GM21447 (cell line): ENCODE results near the gene PABPN1L.
"Not testable (repeated sequence)": the region's sequence is repeated elsewhere in the genome, so short reads cannot be mapped to it uniquely, and the experiment has no call there.

ENCODE experiments used
- ATAC-seq: cut with Tn5 transposase; IDR thresholded peaks from one replicate; pipeline ENCODE4 v1.9.1; 2021; ENCODE audit not compliant: unreplicated experiment

The PABPN1L gene

GRCh38 chr16:88901718-88902337 is 35.4 kb upstream of the PABPN1L start:
- no peak for ATAC-seq

GRCh38 chr16:88900662-88901052 is 34.2 kb upstream of the PABPN1L start:
- no peak for ATAC-seq

GRCh38 chr16:88899901-88900661 is 33.6 kb upstream of the PABPN1L start:
- ATAC-seq = no peak

- no peak for ATAC-seq
These were observed 31.4 kb upstream of the PABPN1L start for GRCh38 chr16:88897696-88898425.

- no peak for ATAC-seq
These were observed 30.0 kb upstream of the PABPN1L start for GRCh38 chr16:88896238-88897070.

- ATAC-seq = no peak
These were observed 28.9 kb upstream of the PABPN1L start for GRCh38 chr16:88895335-88895734.

GRCh38 chr16:88894681-88895300 is 28.3 kb upstream of the PABPN1L start:
- no peak for ATAC-seq

GRCh38 chr16:88894266-88894665 is 27.8 kb upstream of the PABPN1L start:
- ATAC-seq = not testable (repeated sequence)

- no peak for ATAC-seq
These were observed 26.9 kb upstream of the PABPN1L start for GRCh38 chr16:88893127-88893968.

GRCh38 chr16:88892065-88892464 is 25.6 kb upstream of the PABPN1L start:
- no peak for ATAC-seq

GRCh38 chr16:88891083-88891482 is 24.6 kb upstream of the PABPN1L start:
- no peak for ATAC-seq

- ATAC-seq = not testable (repeated sequence)
These were observed 23.4 kb upstream of the PABPN1L start for GRCh38 chr16:88889702-88890352.

GRCh38 chr16:88888461-88889387 is 22.3 kb upstream of the PABPN1L start:
- ATAC-seq = no peak

- ATAC-seq = no peak
These were observed 21.6 kb upstream of the PABPN1L start for GRCh38 chr16:88888057-88888456.

- ATAC-seq = no peak
These were observed 20.5 kb upstream of the PABPN1L start for GRCh38 chr16:88886845-88887521.

GRCh38 chr16:88886420-88886844 is 20.0 kb upstream of the PABPN1L start:
- no peak for ATAC-seq

GRCh38 chr16:88885693-88886280 is 19.3 kb upstream of the PABPN1L start:
- no peak for ATAC-seq
